T-helper 2 cell (primary cell): Measurements from ENCODE around the gene SYT8.
A peak's percentile ranks its signal among the peaks of the same experiment; 100 is the strongest.

Experiments used
- DNase-seq, 5 experiments: peaks; one replicate each; pipeline versions ENCODE4 v3.0.0 to v3.0.0-alpha.2; 2012 to 2022

SYT8 gene

GRCh38 chr11:1845561-1846452 is 11.0 kb downstream of the SYT8 start:
- peak in 2 of 5 experiments; percentile 56 to 57 for DNase-seq

GRCh38 chr11:1846453-1846932 is 11.7 kb downstream of the SYT8 start:
- DNase-seq = no peak

GRCh38 chr11:1847006-1847735 is 12.4 kb downstream of the SYT8 start:
- DNase-seq = no peak

- no peak for DNase-seq
Measured at GRCh38 chr11:1847926-1848639, 13.3 kb downstream of the SYT8 start.

GRCh38 chr11:1848640-1849430 is 14.0 kb downstream of the SYT8 start:
- DNase-seq = no peak

- DNase-seq = no peak
Measured at GRCh38 chr11:1851468-1852180, 16.8 kb downstream of the SYT8 start.

GRCh38 chr11:1852271-1852876 is 17.6 kb downstream of the SYT8 start:
- DNase-seq = no peak

GRCh38 chr11:1852877-1853276 is 18.1 kb downstream of the SYT8 start, which contains the start of gene LSP1:
LSP1 (plus strand) TSS chr11:1853084; CDS start chr11:1853145, 61 bp downstream.
- DNase-seq = peak; percentile 35 to 98 (median 69)

- peak in 1 of 5 experiments; percentile 37 for DNase-seq
Measured at GRCh38 chr11:1853376-1854131, 18.8 kb downstream of the SYT8 start.

GRCh38 chr11:1854132-1854948 is 19.6 kb downstream of the SYT8 start:
- DNase-seq = no peak

- no peak for DNase-seq
Measured at GRCh38 chr11:1854949-1855885, 20.4 kb downstream of the SYT8 start.

- DNase-seq = no peak
Measured at GRCh38 chr11:1855886-1856265, 21.1 kb downstream of the SYT8 start.

GRCh38 chr11:1856306-1857005 is 21.7 kb downstream of the SYT8 start:
- no peak for DNase-seq

GRCh38 chr11:1857064-1857463 is 22.3 kb downstream of the SYT8 start:
- DNase-seq = no peak

- no peak for DNase-seq
Measured at GRCh38 chr11:1858154-1858553, 23.4 kb downstream of the SYT8 start.

- no peak for DNase-seq
Measured at GRCh38 chr11:1858576-1858975, 23.8 kb downstream of the SYT8 start.

GRCh38 chr11:1859004-1859403 is 24.2 kb downstream of the SYT8 start:
- no peak for DNase-seq
